ENCODE data around the gene KRT25. TPM values are rescaled to one million over a fixed set of nuclear protein-coding genes. Genes with fewer than 3 reads are reported as not detected.

KRT25 gene
- total and polyA plus RNA-seq, 2 of the 8 experiments (the other 6 are each of a cell fraction or from before 2014, with no cell fraction given): not detected

GRCh38 chr17:40720899-40721298 is 34.2 kb downstream of the KRT25 start (continued):
- TF ChIP-seq JUN (IDR thresholded peaks at IDR 0.05; ENCODE audit: low read depth, low read length) (no peak), POU5F1 (IDR thresholded peaks at IDR 0.05; ENCODE audit: low read depth, low read length) (no peak), BRCA1 (IDR thresholded peaks at IDR 0.05; ENCODE audit: low read depth, low read length) (no peak), YY1 (IDR thresholded peaks at IDR 0.05; ENCODE audit: low read depth, low read length) (no peak), HDAC2 (IDR thresholded peaks at IDR 0.05; ENCODE audit: borderline replicate concordance in 1 of 2, low read depth in 2 of 2, low read length in 2 of 2) (no peak)
